Ascending aorta (tissue), 2 donors: Measurements from ENCODE around the gene DDX28. TPM values are rescaled to one million over a fixed set of nuclear protein-coding genes. Genes with fewer than 3 reads are reported as not detected.
"Not testable (repeated sequence)": the region's sequence is repeated elsewhere in the genome, so short reads cannot be mapped to it uniquely, and the experiment has no call there.

Experiments used
- DNase-seq, 2 donors: peaks; one replicate each; pipeline ENCODE4 v3.0.0-alpha.2; 2019; ENCODE audit warnings: low spot score in 2 of 2
- H3K27ac ChIP-seq, 2 donors: fragments of 200-600 bp; sonication (generic); one replicate each; pipeline ENCODE4 v1.5.1; 2016 to 2017; ENCODE audit warnings: mild to moderate bottlenecking in 1 of 2
- H3K27me3 ChIP-seq: fragments of 200-600 bp; sonication (generic); one replicate; pipeline ENCODE4 v1.5.1; 2017
- H3K36me3 ChIP-seq, 2 donors: fragments of 200-600 bp; sonication (generic); one replicate each; pipeline ENCODE4 v1.5.1; 2016
- H3K4me1 ChIP-seq, 2 donors: fragments of 200-600 bp; sonication (generic); one replicate each; pipeline ENCODE4 v1.5.1; 2016 to 2017; ENCODE audit warnings: mild to moderate bottlenecking in 1 of 2
- H3K4me3 ChIP-seq, 2 donors: fragments of 200-600 bp; sonication (generic); one replicate each; pipeline ENCODE4 v1.5.1; 2016 to 2017; ENCODE audit warnings: mild to moderate bottlenecking in 1 of 2
- H3K9me3 ChIP-seq, 2 donors: fragments of 200-600 bp; sonication (generic); one replicate each; pipeline ENCODE4 v1.5.1; 2016
- intact Hi-C: fragments of 100-400 bp; cut with DNase I; formaldehyde crosslinking; loops from one replicate; pipeline ENCODE4 v1.15.1; 2023
- total RNA-seq: library from RNA; depleted of rRNA; stranded (reverse); fragments of >200 nt; gene quantifications from one replicate; pipeline ENCODE4 v1.1.0, GENCODE V29; 2016
- TF ChIP-seq, protein P1 (sequence below), 3 experiments: fragments of 200-600 bp in 2 of 3; fragments of 450-650 bp in 1 of 3; sonication (generic) in 2 of 3; IDR thresholded peaks; one replicate each; pipeline ENCODE4 v1.5.1; 2016 to 2019; ENCODE audit warnings: antibody characterized with exemption in 3 of 3, mild to moderate bottlenecking in 1 of 3, moderate library complexity in 1 of 3

Gene DDX28
- total RNA-seq, 1 donor from 2014 or later, result 3.0 TPM

DNA sequence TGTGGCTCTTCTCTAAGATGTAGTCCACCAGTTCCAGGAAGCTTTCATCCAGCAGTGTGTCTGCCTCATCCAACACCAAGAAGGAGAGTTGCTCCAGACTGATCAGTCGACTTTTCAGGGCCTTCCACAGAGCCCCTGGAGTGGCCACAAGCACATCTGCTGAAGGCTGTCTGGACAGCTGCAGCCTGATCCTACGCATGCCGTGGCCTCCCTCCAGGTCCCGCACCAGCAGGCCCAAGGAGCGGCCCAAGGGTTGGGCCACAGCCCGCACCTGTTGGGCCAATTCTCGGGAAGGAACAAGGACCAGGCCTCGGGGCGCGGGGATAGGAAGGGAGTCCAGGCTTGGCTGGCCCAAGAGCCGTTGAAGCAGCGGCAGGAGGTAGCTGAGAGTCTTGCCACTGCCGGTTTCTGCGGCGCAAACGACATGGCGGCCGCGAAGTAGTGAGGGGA is 729 bp downstream of the DDX28 start:
- Histone ChIP-seq H3K4me1 (peaks cover 8 to 14% of the 10 kb centered on the region in 2 donors), H3K36me3 (no peaks in the 10 kb centered on the region), H3K4me3 (peak overlapping the region; percentile 84 to 87), H3K27ac (peak overlapping the region in 1 of 2 donors; percentile 87), H3K9me3 (no peaks in the 10 kb centered on the region), H3K27me3 (no peaks in the 10 kb centered on the region)
- TF ChIP-seq, protein P1, sequence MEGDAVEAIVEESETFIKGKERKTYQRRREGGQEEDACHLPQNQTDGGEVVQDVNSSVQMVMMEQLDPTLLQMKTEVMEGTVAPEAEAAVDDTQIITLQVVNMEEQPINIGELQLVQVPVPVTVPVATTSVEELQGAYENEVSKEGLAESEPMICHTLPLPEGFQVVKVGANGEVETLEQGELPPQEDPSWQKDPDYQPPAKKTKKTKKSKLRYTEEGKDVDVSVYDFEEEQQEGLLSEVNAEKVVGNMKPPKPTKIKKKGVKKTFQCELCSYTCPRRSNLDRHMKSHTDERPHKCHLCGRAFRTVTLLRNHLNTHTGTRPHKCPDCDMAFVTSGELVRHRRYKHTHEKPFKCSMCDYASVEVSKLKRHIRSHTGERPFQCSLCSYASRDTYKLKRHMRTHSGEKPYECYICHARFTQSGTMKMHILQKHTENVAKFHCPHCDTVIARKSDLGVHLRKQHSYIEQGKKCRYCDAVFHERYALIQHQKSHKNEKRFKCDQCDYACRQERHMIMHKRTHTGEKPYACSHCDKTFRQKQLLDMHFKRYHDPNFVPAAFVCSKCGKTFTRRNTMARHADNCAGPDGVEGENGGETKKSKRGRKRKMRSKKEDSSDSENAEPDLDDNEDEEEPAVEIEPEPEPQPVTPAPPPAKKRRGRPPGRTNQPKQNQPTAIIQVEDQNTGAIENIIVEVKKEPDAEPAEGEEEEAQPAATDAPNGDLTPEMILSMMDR (IDR thresholded peaks at IDR 0.05), result no peak
- no peak for DNase-seq
- intact Hi-C loops, result loop anchor here (2.0 kb wide), 3 partner anchors 30 to 216 kb away; partner anchors contain the start of genes RANBP10, SLC12A4 and TSNAXIP1

GRCh38 chr16:68021490-68021889 is 1.5 kb downstream of the DDX28 start:
- DNase-seq, result no peak
- H3K4me3 ChIP-seq, result peak overlapping the region in 1 of 2 donors; percentile 84
- no peaks in the 10 kb centered on the region for H3K36me3 ChIP-seq
- H3K4me1 ChIP-seq, result peaks cover 8 to 14% of the 10 kb centered on the region in 2 donors
- no peak overlapping the region for H3K27ac ChIP-seq
- TF ChIP-seq, protein P1 (IDR thresholded peaks at IDR 0.05), result no peak
- no peaks in the 10 kb centered on the region for H3K27me3 ChIP-seq
- intact Hi-C loops, result no loop called here
- no peaks in the 10 kb centered on the region for H3K9me3 ChIP-seq

DNA sequence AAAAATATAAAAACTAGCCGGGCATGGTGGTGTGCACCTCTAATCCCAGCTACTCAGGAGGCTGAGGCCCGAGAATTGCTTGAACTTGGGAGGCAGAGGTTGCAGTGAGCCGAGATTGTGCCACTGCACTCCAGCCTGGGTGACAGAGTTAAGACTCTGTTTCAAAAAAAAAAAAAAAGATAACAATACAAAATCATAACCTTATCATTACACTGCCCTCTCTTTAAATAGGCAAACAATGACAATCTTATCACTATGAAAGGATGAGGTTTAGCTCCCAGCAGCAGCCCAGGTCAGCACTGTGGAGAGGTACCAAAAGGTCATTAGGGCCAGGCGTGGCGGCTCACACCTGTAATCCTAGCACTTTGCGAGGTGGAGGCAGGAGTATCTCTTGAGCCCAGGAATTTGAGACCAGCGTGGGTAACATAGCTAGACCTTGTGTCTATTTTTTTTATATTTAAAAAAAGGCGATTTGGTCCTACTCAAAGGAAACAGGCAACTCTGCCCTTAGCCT is 3.8 kb downstream of the DDX28 start:
- no peaks in the 10 kb centered on the region for H3K27me3 ChIP-seq
- peaks cover 8 to 14% of the 10 kb centered on the region in 2 donors for H3K4me1 ChIP-seq
- DNase-seq, result no peak
- H3K9me3 ChIP-seq, result no peaks in the 10 kb centered on the region
- TF ChIP-seq, protein P1 (IDR thresholded peaks at IDR 0.05), result no peak
- intact Hi-C loops, result no loop called here
- H3K36me3 ChIP-seq, result no peaks in the 10 kb centered on the region
- no peak overlapping the region for H3K4me3 ChIP-seq
- H3K27ac ChIP-seq, result no peak overlapping the region

GRCh38 chr16:68015681-68016080 is 7.4 kb downstream of the DDX28 start, which contains the start of gene DPEP2NB:
TSS of gene DPEP2NB (minus strand) at chr16:68015911. CDS start at chr16:68015770, 141 bp downstream.
- Histone ChIP-seq H3K27ac (no peak within 1 kb of the TSS), H3K9me3 (no peaks in the 10 kb centered on the region), H3K4me1 (no peaks in the 10 kb centered on the region), H3K4me3 (no peak within 1 kb of the TSS), H3K27me3 (no peaks in the 10 kb centered on the region), H3K36me3 (no peaks in the 10 kb centered on the region)
- intact Hi-C loops, result no loop called here
- TF ChIP-seq, protein P1 (IDR thresholded peaks at IDR 0.05), result no peak
- DNase-seq, result no peak

DNA sequence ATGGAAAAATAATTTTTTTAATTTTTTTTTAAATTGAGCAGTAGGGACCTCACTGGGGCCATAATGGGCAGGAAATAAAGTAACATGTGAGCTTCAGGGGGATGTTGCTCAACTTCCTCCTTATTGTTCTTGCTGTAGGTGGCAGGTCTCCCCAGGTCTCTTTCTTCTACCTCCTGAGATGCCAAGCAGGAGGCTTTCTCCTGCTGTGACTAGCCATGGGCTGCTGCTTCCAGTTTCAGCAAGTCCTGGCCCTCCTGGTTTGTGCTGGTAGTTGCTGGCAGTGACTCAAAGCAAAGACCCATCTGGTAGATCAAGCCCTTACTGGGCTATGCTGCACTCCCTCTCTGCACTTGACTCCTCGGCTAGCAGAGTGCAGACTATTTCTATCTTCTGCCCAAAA is 9.6 kb downstream of the DDX28 start:
- intact Hi-C loops, result no loop called here
- TF ChIP-seq, protein P1 (IDR thresholded peaks at IDR 0.05), result no peak
- no peak for DNase-seq
- H3K36me3 ChIP-seq, result no peaks in the 10 kb centered on the region
- H3K4me1 ChIP-seq, result no peaks in the 10 kb centered on the region
- H3K27me3 ChIP-seq, result no peaks in the 10 kb centered on the region
- no peak overlapping the region for H3K27ac ChIP-seq
- no peak overlapping the region for H3K4me3 ChIP-seq
- no peaks in the 10 kb centered on the region for H3K9me3 ChIP-seq

DNA sequence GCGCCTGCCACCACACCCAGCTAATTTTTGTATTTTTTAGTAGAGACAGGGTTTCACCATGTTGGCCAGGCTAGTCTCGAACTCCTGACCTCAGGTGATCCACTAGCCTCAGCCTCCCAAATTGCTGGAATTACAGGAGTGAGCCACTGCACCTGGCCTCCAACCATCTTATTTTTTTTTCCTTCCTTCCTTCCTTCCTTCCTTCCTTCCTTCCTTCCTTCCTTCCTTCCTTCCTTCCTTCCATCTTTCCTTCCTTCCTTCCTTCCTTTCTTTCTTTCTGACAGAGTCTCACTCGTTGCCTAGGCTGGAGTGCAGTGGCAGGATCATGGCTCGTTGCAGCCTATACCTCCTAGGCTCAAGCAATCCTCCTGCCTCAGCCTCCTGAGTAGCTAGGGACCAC is 13.2 kb downstream of the DDX28 start:
- H3K4me1 ChIP-seq, H3K27me3 ChIP-seq, intact Hi-C loops, H3K36me3 ChIP-seq, H3K9me3 ChIP-seq, H3K4me3 ChIP-seq, DNase-seq, H3K27ac ChIP-seq: not testable (repeated sequence)
